Vein endothelial cell (primary cell): ENCODE data around the gene AGTRAP. TPM values are rescaled to one million over a fixed set of nuclear protein-coding genes. Genes with fewer than 3 reads are reported as not detected.

Experiments used
- total RNA-seq: library from RNA; depleted of rRNA; stranded (reverse); fragments of >200 nt; gene quantifications from 2 replicates; pipeline ENCODE4 v1.2.3, GENCODE V29; 2012

The AGTRAP gene
- total RNA-seq: 42.9 and 50.6 TPM in 2 replicates

DNA sequence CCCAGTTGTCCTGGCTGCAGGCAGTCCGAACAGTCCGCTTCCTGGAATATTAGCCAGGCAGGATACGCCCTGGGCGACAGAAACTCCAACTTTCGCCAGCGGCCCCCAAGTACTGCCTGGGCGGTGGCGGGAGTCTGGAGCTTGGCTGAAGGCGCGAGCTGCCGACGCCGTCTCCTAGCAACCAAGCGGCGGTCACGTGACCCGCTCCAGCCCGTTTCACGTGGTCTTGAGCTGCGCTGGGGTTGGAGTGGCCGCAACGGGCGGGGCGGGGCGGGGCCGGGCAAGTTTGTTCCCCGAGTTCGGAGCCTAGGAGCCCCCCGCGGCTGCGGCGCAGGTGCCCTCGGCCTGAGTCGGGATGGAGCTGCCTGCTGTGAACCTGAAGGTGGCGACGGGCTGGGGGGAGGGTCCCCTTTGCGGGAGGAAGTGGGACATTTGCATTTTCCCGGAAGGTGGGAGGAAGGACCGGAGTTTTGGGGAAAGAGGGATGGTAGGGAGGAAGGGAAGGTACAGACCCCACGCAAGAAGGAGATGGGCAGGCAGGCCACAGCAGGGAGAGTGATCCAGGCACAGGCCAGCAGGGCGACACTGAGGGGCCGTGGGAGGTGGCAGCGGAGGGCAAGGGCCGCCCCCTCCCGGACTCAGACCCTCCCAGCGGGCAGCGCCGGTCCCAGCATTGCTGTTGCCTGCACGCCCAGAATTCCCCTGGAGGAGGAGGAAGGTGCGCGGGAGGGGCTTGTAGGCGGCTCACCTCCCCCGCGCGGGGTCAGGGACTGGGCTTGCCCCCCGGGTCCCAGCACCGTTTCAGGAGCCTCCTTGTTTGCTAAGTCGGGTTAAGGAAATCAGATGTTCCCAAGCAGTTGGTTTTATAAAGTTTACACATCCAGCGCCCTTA lies at the start of gene AGTRAP:
AGTRAP (plus strand) TSS at position 283 of the 892 bp plus-strand sequence; CDS start at position 356, 73 bp downstream.

DNA sequence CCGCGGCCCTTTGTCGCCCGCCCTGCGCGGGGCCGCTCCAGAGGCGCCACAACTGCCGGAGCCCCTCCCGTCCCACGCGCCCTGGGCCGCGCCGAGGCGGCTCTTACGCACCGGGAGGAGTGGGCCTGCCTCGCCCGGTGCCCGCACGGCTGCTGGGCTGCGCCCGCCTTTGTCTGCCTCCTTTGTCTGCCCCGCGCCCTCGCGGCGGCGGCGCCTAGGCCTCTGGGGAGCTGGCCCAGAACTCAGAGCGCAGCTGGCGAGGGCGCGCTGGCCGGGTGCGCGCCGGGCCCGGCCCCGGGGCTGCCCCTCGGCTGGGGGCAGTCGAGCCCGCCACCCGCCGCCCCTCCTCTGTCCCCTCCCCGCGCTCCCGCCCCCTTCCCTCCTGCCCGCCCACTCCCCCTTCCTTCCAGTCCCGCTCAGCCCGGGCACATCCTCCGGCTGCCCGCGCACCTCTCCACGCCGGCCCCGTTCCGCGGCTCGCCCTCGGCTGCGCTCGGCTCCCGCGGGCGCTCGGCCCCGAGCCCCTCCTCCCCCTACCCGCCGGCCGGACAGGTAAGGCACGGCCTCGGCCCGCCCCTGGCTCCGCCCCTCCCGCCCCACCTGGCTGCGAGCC lies 44.5 kb upstream of the AGTRAP start, which contains the start of gene DRAXIN:
DRAXIN (plus strand) TSS at position 409 of the 613 bp plus-strand sequence. CDS start 14,549 bp downstream, outside the sequence.

GRCh38 chr1:11761988-11762406 lies 26.1 kb downstream of the AGTRAP start, which contains the start of gene C1orf167:
TSS of gene C1orf167 (plus strand) at chr1:11762193. CDS start at chr1:11764401, 2,208 bp downstream.

Other genes starting within 250 kb of the AGTRAP start
- 1.3 and 2.3 TPM in 2 replicates for gene FBXO2, start 81.7 kb upstream of the AGTRAP start, total RNA-seq
- gene FBXO44, start 81.3 kb upstream of the AGTRAP start, total RNA-seq: 9.6 and 18.6 TPM in 2 replicates
- gene FBXO6, start 71.9 kb upstream of the AGTRAP start, total RNA-seq: 2.3 and 3.3 TPM in 2 replicates
- 26.8 and 32.7 TPM in 2 replicates for gene MAD2L2, start 55.0 kb upstream of the AGTRAP start, total RNA-seq
- gene DRAXIN, start 44.4 kb upstream of the AGTRAP start, total RNA-seq: 0.33 and 0.96 TPM in 2 replicates
- not detected in 2 replicates for gene C1orf167, start 26.1 kb downstream of the AGTRAP start, total RNA-seq
- gene MTHFR, start 69.8 kb downstream of the AGTRAP start, total RNA-seq: 21.2 and 23.4 TPM in 2 replicates
- gene CLCN6, start 70.1 kb downstream of the AGTRAP start, total RNA-seq: 10.5 and 16.6 TPM in 2 replicates
- not detected in 2 replicates for gene NPPA, start 111.6 kb downstream of the AGTRAP start, total RNA-seq
- gene NPPB, start 122.8 kb downstream of the AGTRAP start, total RNA-seq: not detected in 2 replicates
- gene KIAA2013, start 190.3 kb downstream of the AGTRAP start, total RNA-seq: 84.7 and 104 TPM in 2 replicates
- gene PLOD1, start 198.6 kb downstream of the AGTRAP start, total RNA-seq: 369 and 460 TPM in 2 replicates
- 72.2 and 81.6 TPM in 2 replicates for gene MFN2, start 244.3 kb downstream of the AGTRAP start, total RNA-seq